Astrocyte of the cerebellum (primary cell): ENCODE measurements around the gene EEF2KMT.
A peak's percentile ranks its signal among the peaks of the same experiment; 100 is the strongest.
"Not testable (repeated sequence)": the region's sequence is repeated elsewhere in the genome, so short reads cannot be mapped to it uniquely, and the experiment has no call there.

Source experiments
- DNase-seq: peaks from one replicate; pipeline ENCODE4 v3.0.0-alpha.2; 2011; ENCODE audit warnings: low read depth
- H3K4me3 ChIP-seq: 2 replicates; pipeline ENCODE4 v1.5.1; 2011; ENCODE audit warnings: mild to moderate bottlenecking, low read depth, low read length, moderate library complexity
- in situ Hi-C: cut with HindIII; loops from 2 replicates; pipeline ENCODE4 v1.10.0; 2017; ENCODE audit warnings: low sequenced_read_pairs
- TF ChIP-seq, protein P1 (sequence below): IDR thresholded peaks from 2 replicates; pipeline ENCODE4 v1.5.1; 2012; ENCODE audit warnings: low read length, low read depth, moderate library complexity, mild to moderate bottlenecking; ENCODE audit errors: missing control alignments

The EEF2KMT gene

DNA sequence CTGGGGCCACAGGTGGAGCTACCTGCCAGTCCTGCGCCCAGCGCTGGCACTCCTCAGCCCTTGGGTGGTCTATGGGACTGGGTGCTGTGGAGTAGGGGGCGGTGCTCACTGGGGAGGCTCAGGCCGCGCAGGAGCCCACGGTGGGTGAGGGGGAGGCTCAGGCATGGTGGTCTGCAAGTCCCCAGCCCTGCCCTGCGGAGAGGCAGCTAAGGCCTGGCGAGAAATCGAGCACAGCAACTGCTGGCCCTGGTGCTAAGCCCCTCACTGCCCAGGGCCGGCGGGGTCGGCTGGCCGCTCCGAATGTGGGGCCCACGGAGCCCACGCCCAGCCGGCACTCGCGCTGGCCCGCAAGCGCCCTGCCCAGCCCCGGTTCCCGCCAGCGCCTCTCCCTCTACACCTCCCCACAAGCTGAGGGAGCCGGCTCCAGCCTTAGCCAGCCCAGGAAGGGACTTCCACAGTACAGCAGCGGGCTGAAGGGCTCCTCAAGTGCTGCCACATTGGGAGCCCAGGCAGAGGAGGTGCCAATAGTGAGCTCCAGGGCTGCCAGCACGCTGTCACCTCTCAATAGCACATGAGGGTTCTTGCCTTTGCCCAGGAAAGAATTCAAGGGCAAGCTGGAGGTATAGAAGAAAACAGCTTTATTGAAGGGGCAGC lies 11.0 kb upstream of the EEF2KMT start:
- TF ChIP-seq, protein P1, sequence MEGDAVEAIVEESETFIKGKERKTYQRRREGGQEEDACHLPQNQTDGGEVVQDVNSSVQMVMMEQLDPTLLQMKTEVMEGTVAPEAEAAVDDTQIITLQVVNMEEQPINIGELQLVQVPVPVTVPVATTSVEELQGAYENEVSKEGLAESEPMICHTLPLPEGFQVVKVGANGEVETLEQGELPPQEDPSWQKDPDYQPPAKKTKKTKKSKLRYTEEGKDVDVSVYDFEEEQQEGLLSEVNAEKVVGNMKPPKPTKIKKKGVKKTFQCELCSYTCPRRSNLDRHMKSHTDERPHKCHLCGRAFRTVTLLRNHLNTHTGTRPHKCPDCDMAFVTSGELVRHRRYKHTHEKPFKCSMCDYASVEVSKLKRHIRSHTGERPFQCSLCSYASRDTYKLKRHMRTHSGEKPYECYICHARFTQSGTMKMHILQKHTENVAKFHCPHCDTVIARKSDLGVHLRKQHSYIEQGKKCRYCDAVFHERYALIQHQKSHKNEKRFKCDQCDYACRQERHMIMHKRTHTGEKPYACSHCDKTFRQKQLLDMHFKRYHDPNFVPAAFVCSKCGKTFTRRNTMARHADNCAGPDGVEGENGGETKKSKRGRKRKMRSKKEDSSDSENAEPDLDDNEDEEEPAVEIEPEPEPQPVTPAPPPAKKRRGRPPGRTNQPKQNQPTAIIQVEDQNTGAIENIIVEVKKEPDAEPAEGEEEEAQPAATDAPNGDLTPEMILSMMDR = no peak
- no peak overlapping the region for H3K4me3 ChIP-seq
- no peak for DNase-seq
- in situ Hi-C loops = no loop called here

DNA sequence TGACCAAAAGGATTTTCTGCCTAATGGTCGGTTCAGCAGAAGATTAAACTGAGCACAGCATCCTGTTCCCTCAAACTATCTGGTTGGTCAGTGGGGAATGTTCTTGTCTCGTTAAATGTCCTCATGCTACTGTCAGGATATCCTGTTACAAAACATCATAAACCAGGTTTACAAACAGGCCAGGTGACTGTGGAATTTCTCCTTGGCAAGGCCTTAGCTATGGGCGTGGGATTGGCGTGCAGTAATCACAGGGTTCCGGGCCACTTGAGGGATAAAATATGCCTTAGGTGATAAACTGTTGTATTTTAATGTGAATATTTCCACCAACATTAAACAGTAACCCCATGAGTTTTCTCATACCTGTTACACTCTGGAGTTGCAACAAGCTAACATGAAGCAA lies 7.4 kb upstream of the EEF2KMT start:
- DNase-seq, H3K4me3 ChIP-seq, in situ Hi-C loops: not testable (repeated sequence)

DNA sequence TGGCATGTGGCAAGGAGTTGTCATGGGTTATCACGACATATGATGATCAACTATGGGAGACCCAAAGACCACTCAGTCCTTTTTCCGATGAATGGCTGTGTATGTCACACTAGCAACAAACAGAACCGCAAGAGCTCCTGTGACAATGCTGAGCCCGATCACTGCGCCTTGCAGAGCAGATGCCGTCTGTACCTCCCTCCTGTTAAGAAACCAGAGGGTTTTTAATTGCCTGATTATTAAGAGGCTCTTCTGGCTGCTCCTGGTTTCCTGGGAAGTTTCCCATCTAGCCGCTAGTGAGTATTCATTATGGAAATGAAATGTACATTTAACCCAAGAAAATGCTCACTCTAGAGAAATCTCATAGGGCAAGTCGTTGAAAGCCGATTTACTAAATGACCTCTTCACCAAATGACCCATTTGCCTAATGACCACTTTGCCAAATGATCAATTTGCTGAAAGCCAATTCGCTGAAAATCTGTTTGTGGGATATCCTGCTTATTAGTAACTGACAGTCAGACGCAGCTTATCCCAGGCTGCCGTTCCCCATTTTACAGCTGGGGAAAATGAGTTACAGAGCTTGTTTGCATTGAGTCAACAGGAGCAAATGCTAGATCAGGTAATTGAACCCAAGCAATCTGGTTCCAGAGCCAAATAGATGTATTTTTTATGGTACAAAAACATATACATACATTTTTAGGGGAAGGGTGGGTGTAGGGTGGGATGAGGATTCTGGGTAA lies 5.9 kb upstream of the EEF2KMT start:
- in situ Hi-C loops, DNase-seq, H3K4me3 ChIP-seq: not testable (repeated sequence)

DNA sequence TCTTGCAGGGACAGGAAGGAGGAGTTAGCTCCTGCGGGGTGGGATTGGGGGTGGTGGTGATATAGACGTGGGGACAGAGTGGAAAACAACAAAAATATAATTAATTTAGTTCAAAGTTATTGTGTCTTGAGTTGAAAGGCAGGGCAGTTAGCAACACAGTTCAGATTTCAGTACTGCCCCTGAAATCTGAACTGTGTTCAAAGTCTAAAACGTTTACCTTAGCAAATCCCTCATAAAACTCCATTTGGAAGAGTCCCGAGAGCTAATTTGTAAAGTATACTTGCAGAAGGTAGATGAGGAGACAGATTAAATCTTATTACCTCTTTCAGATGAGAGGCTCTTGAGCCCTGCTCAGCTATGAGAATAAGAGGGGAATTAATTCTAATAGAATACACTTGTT lies 1.6 kb upstream of the EEF2KMT start:
- H3K4me3 ChIP-seq, in situ Hi-C loops, DNase-seq: not testable (repeated sequence)

DNA sequence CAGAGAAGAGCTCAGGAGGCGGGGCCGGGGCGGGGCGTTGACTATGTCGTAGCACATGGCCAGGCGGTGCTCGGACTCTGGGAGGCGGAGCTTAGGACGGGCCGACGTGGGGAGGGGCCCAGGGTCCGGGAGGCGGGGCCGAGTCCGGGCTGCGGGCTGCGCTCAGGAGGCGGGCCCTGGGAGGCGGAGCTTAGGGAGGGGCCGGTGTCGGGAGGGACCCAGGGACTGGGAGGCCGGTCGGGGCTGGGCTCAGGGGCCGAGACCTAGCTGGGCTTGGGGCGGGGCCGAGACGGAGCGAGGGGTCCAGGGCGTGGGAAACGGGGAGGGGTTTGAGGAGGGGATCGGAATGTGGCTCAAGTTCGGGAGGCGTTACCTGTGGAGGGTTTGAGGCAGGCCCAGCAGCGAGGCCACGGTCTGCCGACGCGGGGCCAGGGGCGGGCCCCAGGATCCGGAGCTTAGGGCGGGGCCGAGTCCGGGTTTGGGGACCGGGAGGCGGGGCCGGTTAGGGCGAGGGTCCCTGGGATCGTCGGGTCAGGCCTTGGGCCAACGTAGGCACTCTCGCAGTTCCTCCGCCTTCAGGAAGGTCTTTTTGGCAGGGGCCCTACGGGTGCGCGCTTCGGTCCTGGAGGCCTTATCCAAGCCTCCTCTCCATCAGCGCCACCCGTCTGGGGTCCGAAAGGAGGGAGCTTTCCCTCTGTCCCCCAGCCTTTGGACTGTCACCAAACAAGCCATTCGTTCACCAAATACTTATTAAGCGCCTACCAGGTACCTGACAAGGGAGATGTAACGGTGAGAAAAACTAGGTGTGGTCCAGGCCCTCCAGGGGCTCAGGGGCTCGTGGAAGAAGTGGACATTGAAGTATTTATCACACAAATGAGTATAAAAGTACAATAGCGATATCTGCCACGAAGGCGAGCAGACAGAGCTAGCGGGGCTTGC lies 895 bp upstream of the EEF2KMT start:
- peak overlapping the region; percentile 63 for H3K4me3 ChIP-seq
- DNase-seq = peak; percentile 28
- in situ Hi-C loops = not testable (repeated sequence)

DNA sequence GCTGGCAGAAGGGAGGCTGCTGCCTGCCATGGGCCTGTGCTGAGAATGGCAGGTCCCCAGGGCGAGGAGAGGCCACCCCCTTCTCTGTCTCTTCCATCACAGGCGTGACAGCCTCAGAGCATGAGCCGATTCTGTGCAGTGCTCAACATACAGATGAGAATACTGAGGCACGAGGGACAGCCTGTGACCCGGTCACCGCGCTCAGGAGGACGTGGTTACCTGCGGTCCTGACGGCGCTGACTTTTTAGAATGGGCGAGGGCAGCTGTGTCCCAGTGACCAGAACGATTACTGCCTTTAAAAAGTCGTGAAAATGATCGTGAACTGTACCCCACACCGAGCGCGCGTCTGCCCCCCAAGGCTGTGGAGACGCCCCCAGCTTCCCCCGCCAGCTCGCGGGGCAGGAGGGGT lies 530 bp downstream of the EEF2KMT start:
- in situ Hi-C loops, DNase-seq: not testable (repeated sequence)
- H3K4me3 ChIP-seq = peak overlapping the region; percentile 63

DNA sequence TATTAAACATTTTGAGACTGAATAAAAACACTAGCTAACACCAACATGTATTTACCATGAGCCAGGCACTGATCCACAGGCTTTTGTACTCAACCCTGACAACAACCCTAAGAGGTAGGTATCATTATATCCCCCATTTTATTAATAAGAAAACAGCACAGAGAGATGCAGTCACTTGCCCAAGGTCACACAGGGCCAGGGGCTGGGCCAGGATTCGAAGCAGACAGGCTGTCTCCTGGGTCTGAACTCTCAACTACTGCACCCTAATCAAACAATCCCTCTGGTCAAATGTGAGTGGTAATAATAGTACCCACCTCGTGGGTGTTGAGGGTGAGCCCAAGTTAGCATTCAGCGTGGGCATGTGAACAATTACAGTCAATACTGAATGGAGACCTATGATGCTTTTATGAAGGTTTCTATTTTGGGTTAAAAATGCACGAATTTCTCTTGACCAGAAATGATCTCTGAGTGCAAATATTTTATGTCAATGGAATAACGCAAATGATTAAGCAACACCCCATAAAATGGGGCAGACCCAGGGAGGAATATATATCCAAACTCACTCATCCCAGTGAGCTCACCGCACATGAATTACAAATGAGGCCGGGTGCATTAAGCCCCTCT lies 1.0 kb downstream of the EEF2KMT start:
- in situ Hi-C loops = not testable (repeated sequence)
- H3K4me3 ChIP-seq = peak overlapping the region; percentile 63

DNA sequence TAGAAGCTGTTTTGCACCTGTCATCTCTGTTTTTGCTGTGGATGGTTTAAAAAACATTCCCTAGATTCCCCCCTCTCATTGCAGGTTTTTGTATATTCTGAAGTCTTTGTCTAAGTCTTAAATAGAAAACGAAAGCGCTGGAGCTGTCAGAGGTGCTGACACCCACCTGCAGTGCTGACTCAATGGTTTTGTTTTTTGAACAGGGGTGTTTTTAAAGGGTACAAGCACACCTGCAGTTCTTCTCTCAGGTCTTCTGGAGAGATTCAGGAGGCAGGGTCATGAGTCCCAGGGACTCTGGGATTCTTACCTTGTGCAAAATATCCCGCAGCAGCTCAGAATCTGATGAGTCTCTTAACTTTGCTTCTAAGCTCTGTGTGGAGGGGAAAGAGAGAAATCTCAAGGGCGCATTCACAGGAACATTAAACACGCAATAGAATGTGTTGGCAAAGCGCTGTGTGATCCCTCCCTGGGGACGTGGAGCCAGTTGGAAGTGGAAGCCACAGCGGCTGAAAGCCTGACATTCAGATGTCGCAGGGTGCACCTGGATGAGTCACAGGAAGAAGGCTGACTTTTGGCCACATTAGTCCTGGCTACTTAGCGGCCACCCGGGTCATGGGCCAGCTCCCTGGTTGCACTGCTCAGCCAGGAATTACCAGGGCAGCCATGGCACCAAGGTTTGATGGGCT lies 2.3 kb downstream of the EEF2KMT start:
- in situ Hi-C loops, DNase-seq, H3K4me3 ChIP-seq: not testable (repeated sequence)

More for the DNA sequence above, 1.0 kb downstream of the EEF2KMT start:
- not testable (repeated sequence) for DNase-seq

DNA sequence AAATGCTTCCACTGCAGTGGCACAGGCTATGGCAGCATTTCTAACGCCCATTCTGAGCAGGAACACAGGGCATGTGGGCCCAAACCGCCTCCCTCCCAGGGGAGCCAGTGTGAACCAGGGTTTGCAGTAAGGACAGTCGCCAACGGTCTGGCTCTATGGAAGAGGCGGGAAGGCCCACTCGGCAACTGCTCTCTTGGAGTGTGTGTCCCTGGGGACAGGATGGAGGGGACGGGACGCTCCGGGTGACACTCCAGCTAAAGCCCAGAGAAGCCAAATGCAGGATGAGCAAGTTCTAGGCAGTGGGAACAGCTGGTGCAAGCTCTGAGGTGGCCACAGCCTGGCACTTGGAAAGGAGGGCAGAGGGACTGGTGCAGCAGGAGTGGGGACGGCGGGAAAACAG lies 3.8 kb downstream of the EEF2KMT start:
- H3K4me3 ChIP-seq, in situ Hi-C loops, DNase-seq: not testable (repeated sequence)

DNA sequence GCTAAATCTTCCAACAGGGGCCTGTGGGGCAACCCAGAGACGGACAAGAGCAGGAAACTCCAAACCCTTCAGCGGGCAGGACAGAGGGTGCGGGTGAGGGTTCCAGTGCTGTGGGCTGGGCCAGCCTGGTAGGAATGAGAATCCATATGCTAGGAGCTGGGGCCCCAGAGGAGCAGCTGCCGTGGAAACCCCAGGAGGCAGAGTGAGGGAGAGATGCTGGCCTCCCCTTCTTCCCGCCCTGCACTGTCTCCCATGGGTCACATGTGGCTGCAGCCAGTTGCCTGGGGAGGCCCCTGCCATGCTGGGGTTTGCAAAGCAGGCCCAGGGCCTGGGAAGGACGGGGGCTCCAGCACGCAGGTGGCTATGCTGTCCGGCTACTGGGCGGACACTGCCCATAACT lies 4.5 kb downstream of the EEF2KMT start:
- in situ Hi-C loops, H3K4me3 ChIP-seq, DNase-seq: not testable (repeated sequence)

DNA sequence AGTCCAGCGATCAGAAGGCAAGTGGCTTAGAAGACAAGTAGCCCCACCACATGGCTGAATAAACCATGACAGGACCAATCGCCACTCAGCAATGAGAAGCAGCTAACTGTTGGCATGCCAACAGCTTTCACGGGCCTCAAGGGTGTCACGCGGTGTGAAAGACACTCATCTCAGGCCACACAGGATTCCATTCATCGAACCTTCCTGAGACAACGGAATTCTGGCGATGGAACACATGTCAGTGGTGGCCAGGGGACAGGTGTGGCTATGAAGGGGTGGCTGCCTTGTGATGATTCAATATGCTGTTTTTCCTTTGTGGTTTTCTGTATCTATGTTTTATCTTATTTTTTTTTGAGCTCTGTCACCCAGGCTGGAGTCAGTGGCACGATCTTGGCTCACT lies 7.0 kb downstream of the EEF2KMT start:
- in situ Hi-C loops, DNase-seq, H3K4me3 ChIP-seq: not testable (repeated sequence)

DNA sequence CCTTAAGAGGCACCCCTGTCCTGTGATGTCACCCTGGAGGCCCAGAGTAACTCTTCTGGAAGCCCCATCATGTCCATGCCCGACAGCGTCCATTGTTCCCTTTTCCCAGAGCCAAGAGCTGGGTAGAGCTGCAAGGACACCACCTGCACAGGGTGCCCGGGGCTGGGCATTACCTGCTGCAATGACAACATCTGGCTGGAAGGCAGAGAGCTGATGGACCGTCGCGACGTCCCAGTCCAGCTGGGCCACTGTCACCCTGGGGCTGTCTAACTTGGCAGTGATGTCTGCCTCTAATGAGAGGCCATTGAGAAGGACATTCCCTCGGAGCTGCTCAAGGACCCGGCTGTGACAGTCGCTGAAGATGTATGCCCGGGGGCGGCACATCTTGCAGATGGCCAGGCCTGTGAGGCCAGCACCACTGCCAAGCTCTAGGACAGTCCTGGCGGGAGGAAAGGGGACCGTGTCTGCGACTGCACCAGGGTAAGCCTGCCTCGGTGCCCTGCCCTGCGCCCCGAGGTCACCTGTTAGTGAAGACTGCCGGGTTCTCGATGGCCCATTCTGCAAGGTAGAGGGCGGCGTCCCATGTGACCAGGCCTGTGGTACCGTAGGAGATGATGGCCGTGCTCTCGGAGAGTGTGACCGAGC lies 7.6 kb downstream of the EEF2KMT start:
- H3K4me3 ChIP-seq, DNase-seq, in situ Hi-C loops: not testable (repeated sequence)

DNA sequence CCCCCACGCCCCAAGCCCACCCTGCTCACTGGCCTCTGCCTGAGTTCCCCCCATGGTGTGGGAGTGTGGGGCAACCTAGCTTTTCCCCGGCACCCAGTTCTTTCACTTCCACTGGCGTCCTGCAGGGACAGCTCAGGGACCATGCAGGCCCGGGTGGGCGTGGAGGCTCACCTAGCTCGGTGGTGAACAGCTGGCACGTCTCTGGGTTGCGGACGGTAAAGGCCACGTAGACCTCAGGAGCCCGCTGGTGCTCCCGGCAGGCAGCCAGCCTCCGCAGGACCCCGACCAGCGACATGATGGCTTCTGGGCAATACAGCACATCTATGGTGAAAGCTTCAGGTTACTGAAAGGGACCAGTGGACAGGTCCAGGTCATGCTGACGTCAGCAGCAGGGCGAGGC lies 8.7 kb downstream of the EEF2KMT start:
- in situ Hi-C loops, DNase-seq: not testable (repeated sequence)

DNA sequence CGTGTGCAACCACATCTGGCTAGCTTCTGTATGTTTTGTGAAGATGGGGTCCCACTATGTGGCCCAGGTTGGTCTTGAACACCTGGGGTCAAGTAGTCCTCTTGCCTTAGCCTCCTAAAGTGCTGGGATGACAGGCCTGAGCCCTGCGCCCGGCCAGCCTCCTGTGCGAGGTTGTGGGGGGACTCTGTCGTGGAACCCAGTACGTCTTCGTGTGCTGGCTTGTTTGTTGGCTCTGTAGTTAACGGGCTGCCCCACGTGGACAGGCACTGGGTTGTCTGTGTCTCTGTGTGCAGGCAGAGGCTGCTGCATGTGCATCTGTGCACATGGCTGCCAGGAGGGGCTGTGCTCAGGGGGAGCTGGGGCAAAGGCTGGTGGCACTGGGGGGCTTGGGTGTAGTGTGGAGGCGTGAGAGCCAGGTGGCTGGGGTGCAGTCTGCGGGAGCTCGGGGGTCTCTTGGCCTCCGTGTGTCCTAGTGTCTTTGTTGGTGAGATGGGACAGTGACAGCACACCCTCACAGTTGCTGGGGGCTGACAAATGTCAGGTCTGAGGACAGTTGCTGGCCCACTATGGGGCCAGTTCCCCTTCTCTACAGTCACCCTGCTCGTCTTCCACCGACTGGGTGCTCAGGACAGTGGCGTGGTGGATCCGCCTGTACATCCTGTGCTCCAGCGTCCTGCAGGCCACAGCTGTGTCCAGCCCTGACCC lies 9.4 kb downstream of the EEF2KMT start:
- H3K4me3 ChIP-seq, DNase-seq, in situ Hi-C loops: not testable (repeated sequence)

More for the DNA sequence above, 8.7 kb downstream of the EEF2KMT start:
- not testable (repeated sequence) for H3K4me3 ChIP-seq
